Osteocyte (in vitro differentiated cells): ENCODE data around the gene RBMS1. TPM values are rescaled to one million over a fixed set of nuclear protein-coding genes. Genes with fewer than 3 reads are reported as not detected.

Experiments used
- DNase-seq: peaks from one replicate; pipeline ENCODE4 v3.0.0; 2021; ENCODE audit warnings: mixed read lengths; ENCODE audit not compliant: unreplicated experiment; ENCODE audit errors: extremely low spot score
- H3K27ac Mint-ChIP-seq: one replicate; pipeline ENCODE4 v1.8.0; 2021; ENCODE audit warnings: mild to moderate bottlenecking, mixed read lengths; ENCODE audit not compliant: unreplicated experiment
- H3K27me3 Mint-ChIP-seq: one replicate; pipeline ENCODE4 v1.8.0; 2021; ENCODE audit warnings: mixed read lengths; ENCODE audit not compliant: unreplicated experiment
- H3K36me3 Mint-ChIP-seq: one replicate; pipeline ENCODE4 v1.8.0; 2021; ENCODE audit warnings: mixed read lengths; ENCODE audit not compliant: unreplicated experiment
- H3K4me1 Mint-ChIP-seq: one replicate; pipeline ENCODE4 v1.8.0; 2021; ENCODE audit warnings: mixed read lengths; ENCODE audit not compliant: unreplicated experiment
- H3K4me3 Mint-ChIP-seq: one replicate; pipeline ENCODE4 v1.8.0; 2021; ENCODE audit warnings: mild to moderate bottlenecking, moderate library complexity, mixed read lengths; ENCODE audit not compliant: unreplicated experiment
- H3K9me3 Mint-ChIP-seq: one replicate; pipeline ENCODE4 v1.8.0; 2021; ENCODE audit warnings: mixed read lengths; ENCODE audit not compliant: unreplicated experiment
- total RNA-seq: library from RNA; stranded (reverse); gene quantifications from 2 replicates; pipeline ENCODE4 v1.2.1, GENCODE V29; 2021
- TF ChIP-seq, protein P1 (sequence below): fragments of 200-600 bp; sonication (generic); IDR thresholded peaks from 2 replicates; pipeline ENCODE4 v1.5.0; 2021; ENCODE audit warnings: antibody characterized with exemption, mild to moderate bottlenecking, moderate library complexity

Gene RBMS1
- total RNA-seq, 1 donor from 2014 or later = 169 TPM

- Mint-ChIP-seq H3K9me3 (no peaks in the 10 kb centered on the region), H3K27me3 (no peaks in the 10 kb centered on the region), H3K36me3 (no peaks in the 10 kb centered on the region), H3K4me1 (peaks cover 46% of the 10 kb centered on the region), H3K4me3 (no peak overlapping the region), H3K27ac (peak overlapping the region; percentile 58)
- TF ChIP-seq, protein P1, sequence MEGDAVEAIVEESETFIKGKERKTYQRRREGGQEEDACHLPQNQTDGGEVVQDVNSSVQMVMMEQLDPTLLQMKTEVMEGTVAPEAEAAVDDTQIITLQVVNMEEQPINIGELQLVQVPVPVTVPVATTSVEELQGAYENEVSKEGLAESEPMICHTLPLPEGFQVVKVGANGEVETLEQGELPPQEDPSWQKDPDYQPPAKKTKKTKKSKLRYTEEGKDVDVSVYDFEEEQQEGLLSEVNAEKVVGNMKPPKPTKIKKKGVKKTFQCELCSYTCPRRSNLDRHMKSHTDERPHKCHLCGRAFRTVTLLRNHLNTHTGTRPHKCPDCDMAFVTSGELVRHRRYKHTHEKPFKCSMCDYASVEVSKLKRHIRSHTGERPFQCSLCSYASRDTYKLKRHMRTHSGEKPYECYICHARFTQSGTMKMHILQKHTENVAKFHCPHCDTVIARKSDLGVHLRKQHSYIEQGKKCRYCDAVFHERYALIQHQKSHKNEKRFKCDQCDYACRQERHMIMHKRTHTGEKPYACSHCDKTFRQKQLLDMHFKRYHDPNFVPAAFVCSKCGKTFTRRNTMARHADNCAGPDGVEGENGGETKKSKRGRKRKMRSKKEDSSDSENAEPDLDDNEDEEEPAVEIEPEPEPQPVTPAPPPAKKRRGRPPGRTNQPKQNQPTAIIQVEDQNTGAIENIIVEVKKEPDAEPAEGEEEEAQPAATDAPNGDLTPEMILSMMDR = no peak
- no peak for DNase-seq
Observed at GRCh38 chr2:160245614-160246155, 247.9 kb downstream of the RBMS1 start.

GRCh38 chr2:160242893-160243564 is 250.6 kb downstream of the RBMS1 start:
- DNase-seq = no peak
- Mint-ChIP-seq H3K4me3 (no peak overlapping the region), H3K4me1 (peaks cover 63% of the 10 kb centered on the region), H3K9me3 (no peaks in the 10 kb centered on the region), H3K27me3 (no peaks in the 10 kb centered on the region), H3K27ac (peak overlapping the region; percentile 93), H3K36me3 (no peaks in the 10 kb centered on the region)
- TF ChIP-seq, protein P1 = no peak

DNA sequence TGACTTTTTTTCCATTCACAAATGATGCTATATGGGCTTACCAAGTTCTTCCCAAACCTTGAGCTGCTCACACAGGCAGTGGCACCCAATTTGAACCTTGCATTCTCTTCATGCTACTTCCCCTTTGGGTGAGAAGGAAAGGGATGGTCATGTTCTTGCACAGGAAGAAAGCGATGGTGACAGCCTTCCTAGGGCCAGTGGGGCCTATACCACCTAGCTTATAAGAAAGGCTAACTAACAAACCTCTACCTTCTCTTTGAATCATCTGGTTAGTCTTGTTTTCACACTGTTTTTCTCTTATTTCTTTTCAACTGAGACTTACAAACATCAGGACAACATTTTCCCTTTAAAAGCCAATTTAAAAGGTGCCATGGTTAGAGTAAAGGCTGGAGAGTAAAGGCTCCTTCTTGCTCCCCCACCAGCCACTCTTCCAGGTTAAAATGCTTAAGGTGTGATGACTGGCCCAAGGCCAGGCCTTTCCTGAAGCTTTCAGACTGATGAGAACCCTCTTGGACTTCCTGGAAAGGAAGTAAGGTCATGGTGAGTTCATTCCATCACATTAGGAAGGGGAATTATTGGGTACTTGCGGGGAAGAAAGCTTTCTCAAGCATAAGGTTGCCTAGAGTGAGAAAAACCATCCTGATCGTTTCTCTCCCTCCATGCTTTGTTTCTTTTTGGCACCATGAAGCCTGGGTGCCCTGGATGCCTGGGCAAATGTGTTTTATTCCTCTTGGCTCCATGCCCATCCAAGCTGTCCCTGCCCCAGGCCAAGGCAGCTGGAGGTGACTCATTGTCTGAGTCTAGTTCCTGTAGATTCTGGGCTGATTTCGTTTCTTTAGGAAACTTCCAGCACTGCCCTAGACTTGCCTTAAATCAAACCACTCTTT is 252.1 kb downstream of the RBMS1 start:
- no peaks in the 10 kb centered on the region for H3K9me3 Mint-ChIP-seq
- H3K4me3 Mint-ChIP-seq = peak overlapping the region; percentile 1
- no peaks in the 10 kb centered on the region for H3K36me3 Mint-ChIP-seq
- peak; percentile 90 for DNase-seq
- TF ChIP-seq, protein P1 = no peak
- H3K4me1 Mint-ChIP-seq = peaks cover 63% of the 10 kb centered on the region
- no peaks in the 10 kb centered on the region for H3K27me3 Mint-ChIP-seq
- peak overlapping the region; percentile 93 for H3K27ac Mint-ChIP-seq

GRCh38 chr2:160239436-160239835 is 254.2 kb downstream of the RBMS1 start:
- Mint-ChIP-seq H3K4me1 (peaks cover 52% of the 10 kb centered on the region), H3K27ac (peak overlapping the region; percentile 34), H3K27me3 (no peaks in the 10 kb centered on the region), H3K36me3 (no peaks in the 10 kb centered on the region), H3K4me3 (no peak overlapping the region), H3K9me3 (no peaks in the 10 kb centered on the region)
- DNase-seq = no peak
- TF ChIP-seq, protein P1 = no peak

- peaks cover 49% of the 10 kb centered on the region for H3K4me1 Mint-ChIP-seq
- no peak overlapping the region for H3K4me3 Mint-ChIP-seq
- H3K9me3 Mint-ChIP-seq = no peaks in the 10 kb centered on the region
- H3K36me3 Mint-ChIP-seq = no peaks in the 10 kb centered on the region
- TF ChIP-seq, protein P1 = no peak
- H3K27ac Mint-ChIP-seq = peak overlapping the region; percentile 18
- no peak for DNase-seq
- no peaks in the 10 kb centered on the region for H3K27me3 Mint-ChIP-seq
Observed at GRCh38 chr2:160238392-160238791, 255.2 kb downstream of the RBMS1 start.
